ENCODE data around the gene P3H1.

GRCh38 chr1:42733415-42734200 lies 33.2 kb downstream of the P3H1 start:
- TF ChIP-seq POLR2AphosphoS5 (IDR thresholded peaks at IDR 0.05; ENCODE audit: low read depth, low read length) (no peak), POLR2A (IDR thresholded peaks at IDR 0.05; ENCODE audit: low read depth, low read length) (no peak), TAF1 (IDR thresholded peaks at IDR 0.05; ENCODE audit: low read depth, low read length) (no peak), SPI1 (IDR thresholded peaks at IDR 0.05; ENCODE audit: low read depth, low read length) (no peak), PAX5 (IDR thresholded peaks at IDR 0.05; ENCODE audit: insufficient read depth, low read length, severe bottlenecking) (no peak), POU2F2 (IDR thresholded peaks at IDR 0.05; ENCODE audit: low read depth, low read length) (no peak)

Measured in GM12891 (cell line).